ENCODE results near the gene ZNF587.
A peak's percentile ranks its signal among the peaks of the same experiment; 100 is the strongest.
"Not testable (repeated sequence)": the region's sequence is repeated elsewhere in the genome, so short reads cannot be mapped to it uniquely, and the experiment has no call there.

The ZNF587 gene

DNA sequence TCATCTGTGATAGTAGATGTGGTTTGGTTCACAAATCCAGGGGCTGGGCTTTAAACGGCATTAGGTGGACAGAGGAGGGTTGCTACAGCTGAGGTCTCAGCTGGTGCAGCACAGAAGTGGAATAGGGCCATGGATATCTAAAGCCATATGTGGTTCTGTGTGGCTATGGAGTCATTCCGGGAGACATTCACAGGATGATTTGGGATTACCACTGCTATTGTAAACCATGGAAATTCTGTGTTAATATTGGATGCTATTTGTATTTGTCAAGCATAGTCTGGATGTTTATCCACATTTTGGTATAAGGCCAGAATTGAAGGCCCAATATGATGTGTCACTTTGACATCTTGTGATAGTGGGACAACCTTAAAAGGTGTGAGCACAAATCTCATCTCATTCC is 26.5 kb upstream of the ZNF587 start:
- DNase-seq (ENCODE audit: low read depth), result not testable (repeated sequence)

DNA sequence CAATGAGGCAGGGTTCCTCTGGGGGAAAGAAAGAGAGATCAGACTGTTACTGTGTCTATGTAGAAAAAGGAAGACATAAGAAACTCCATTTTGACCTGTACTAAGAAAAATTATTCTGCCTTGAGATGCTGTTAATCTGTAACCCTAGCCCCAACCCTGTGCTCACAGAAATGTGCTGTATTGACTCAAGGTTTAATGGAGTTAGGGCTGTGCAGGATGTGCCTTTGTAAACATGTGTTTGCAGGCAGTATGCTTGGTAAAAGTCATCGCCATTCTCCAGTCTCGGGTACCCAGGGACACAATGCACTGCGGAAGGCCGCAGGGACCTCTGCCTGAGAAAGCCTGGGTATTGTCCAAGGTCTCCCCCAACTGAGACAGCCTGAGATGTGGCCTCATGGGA is 26.1 kb upstream of the ZNF587 start:
- DNase-seq (ENCODE audit: low read depth), result not testable (repeated sequence)

DNA sequence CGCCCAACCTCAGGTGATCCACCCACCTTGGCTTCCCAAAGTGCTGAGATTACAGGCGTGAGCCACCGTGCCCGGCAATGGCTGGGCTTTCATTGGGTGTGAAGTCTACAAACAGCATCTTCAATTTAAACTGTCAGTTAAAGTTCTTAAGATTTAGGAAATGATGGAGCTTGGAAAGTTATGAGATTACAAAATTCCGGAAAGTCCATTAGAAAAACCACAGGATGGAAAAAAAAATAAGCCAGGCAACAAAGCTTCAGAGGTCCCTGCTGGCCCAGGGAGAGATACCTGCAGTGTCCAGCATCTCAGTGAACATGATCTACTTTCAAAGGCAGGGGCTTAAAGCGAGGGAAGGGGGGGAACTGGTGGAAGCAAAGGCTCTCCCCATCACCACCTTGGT is 24.1 kb upstream of the ZNF587 start:
- DNase-seq (ENCODE audit: low read depth), result no peak

DNA sequence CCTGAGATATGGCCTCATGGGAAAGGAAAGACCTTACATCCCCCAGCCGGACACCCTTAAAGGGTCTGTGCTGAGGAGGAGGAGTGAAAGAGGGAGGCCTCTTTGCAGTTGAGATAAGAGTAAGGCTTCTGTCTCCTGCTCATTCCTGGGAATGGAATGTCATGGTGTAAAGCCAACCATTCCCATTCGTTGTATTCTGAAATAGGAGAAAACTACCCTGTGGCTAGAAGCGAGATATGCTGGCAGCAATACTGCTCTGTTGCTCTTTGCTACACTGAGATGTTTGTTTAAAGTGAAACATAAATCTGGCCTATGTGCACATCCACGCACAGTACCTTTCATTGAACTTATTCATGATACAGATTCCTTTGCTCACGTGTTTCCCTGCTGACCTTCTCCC is 20.3 kb upstream of the ZNF587 start:
- no peak for DNase-seq (ENCODE audit: low read depth)

GRCh38 chr19:57830071-57830602 is 19.5 kb upstream of the ZNF587 start, which contains the start of gene ZNF587B:
Gene ZNF587B (plus strand): TSS chr19:57830299. CDS start chr19:57830529, 230 bp downstream.
- peak; percentile 40 for DNase-seq (ENCODE audit: low read depth)

- not testable (repeated sequence) for DNase-seq (ENCODE audit: low read depth)
These were observed 12.7 kb upstream of the ZNF587 start for GRCh38 chr19:57836991-57837390.

DNA sequence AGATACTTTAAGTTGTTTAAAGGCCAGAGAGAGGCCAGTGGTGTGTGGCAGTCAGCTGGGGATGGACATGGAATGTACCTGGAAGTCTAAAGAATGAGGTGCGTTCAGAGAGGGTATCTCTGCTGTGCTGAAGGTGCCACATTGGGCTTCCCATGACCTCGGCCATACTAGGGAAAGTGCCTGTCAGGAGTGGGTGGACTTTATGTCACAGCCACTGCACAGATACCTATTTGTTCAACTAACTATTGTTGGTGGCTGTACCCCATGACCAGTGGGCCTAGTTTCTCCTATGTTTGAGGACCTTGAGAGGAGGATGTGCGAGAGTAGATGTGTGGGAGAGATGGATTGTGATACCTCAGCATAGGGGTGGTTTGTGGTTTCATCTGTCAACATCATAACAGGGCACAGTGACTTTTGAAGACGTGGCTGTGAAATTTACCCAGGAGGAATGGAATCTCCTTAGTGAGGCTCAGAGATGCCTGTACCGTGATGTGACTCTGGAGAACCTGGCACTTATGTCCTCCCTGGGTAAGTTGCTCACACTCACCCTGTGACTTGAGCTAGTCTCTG is 11.0 kb upstream of the ZNF587 start:
- DNase-seq (ENCODE audit: low read depth), result not testable (repeated sequence)

- DNase-seq (ENCODE audit: low read depth), result no peak
These were observed 8.4 kb upstream of the ZNF587 start for GRCh38 chr19:57841122-57841763.

GRCh38 chr19:57847164-57847563 is 2.5 kb upstream of the ZNF587 start:
- not testable (repeated sequence) for DNase-seq (ENCODE audit: low read depth)

DNA sequence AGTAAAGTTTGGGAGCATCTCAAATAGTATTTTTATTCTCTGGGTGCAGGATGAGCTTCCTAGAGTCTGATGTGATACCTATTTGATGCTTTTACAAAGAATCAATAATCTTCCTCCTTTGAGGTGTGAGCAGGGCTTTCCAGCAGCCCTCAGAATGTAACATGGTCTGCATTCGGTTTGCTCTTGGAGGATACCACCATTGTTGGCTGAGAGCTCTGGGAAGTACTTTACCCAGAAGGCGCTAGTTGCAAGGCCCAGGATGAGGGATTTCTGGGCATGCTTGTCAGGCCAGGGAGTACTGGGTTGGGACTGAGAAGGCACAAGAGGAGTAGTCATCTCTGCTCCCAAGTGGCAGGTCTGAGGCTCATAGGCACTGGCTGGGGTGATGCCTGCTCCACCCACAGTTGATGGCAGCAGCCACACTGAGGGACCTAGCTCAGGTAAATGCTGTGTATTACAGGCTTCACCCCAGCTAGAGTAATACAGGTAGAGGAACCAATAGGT is 445 bp upstream of the ZNF587 start:
- not testable (repeated sequence) for DNase-seq (ENCODE audit: low read depth)

DNA sequence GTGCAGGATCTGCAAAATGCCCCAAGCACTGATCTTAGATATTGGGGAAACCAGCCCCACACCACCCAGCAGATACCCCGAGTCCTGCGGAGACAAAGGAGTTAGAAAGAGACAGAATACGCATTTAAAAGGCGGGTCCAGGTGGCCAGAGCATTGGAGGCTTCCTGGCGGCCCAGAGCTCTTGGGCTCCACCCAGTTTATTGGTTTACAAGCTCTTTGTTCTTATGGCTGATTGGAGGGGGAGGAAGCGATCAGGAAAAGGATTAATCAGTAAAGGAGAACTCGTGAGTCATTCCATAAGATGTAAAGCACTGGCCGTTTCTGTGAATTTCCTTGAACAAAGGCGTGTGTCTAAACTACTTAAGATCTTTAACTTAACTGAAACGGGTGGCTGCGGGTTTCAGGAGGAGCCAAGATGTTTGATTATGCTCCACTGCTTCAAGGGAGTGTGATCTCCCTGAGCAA is 926 bp downstream of the ZNF587 start:
- DNase-seq (ENCODE audit: low read depth), result no peak

GRCh38 chr19:57851812-57852603 is 2.3 kb downstream of the ZNF587 start:
- DNase-seq (ENCODE audit: low read depth), result not testable (repeated sequence)

GRCh38 chr19:57854117-57854516 is 4.5 kb downstream of the ZNF587 start:
- not testable (repeated sequence) for DNase-seq (ENCODE audit: low read depth)

DNA sequence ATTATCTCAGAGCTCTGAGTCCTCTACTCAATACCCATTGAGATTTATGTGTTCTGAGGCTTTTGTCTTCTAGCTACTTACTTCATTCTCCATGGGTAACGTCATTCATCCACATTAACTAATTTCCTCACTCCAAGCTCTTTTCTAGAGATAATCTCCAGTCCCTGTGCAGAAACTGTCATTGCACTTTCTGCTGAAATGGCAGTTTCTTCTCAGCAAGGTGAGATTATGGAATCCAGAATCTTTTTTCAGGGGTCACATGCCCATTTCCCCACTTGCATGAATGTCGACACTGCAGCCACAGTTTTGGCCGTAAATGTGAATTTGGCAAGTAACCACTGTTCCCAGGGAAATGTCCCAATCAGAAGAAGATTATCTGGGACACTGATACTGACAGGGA is 12.7 kb downstream of the ZNF587 start:
- not testable (repeated sequence) for DNase-seq (ENCODE audit: low read depth)

DNA sequence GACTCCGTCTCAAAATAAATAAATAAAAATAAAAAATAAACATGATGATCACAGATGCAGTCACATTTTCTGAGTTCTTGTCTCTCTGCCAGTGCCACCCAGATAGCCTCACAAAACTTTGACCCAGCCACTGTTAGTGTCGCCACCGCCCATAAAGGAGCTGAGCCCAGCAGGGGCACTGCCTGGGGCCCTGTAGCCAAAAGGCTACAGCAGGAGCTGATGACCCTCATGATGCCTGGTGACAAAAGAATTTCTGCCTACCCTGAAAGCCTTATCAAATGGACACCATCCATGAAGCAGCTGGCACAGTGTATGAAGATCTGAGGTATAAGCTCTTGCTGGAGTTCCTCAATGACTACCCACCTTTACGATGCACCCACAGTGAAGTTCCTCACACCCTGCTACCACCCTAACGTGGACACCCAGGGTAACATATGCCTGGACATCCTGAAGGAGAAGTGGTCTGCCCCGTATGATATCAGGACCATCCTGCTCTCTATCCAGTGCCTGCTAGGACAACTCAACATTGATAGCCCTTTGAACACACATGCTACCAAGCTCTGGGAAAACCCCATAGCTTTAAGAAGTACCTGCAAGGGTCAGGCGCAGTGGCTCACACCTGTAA is 18.3 kb downstream of the ZNF587 start:
- no peak for DNase-seq (ENCODE audit: low read depth)

DNA sequence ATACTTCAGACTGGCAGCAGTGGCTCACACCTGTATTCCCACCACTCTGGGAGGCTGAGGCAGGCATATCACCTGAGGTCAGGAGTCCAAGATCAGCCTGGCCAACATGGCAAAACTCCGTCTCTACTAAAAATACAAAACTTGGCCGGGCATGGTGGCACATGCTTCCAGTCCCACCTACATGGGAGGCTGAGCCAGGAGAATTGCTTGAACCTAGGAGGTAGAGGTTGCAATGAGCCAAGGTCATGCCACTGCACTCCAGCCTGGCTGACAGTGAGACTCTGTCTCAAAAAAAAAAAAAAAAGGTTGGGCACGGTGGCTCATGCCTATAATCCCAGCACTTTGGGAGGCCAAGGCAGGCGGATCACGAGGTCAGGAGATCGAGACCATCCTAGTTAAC is 20.0 kb downstream of the ZNF587 start:
- not testable (repeated sequence) for DNase-seq (ENCODE audit: low read depth)

DNA sequence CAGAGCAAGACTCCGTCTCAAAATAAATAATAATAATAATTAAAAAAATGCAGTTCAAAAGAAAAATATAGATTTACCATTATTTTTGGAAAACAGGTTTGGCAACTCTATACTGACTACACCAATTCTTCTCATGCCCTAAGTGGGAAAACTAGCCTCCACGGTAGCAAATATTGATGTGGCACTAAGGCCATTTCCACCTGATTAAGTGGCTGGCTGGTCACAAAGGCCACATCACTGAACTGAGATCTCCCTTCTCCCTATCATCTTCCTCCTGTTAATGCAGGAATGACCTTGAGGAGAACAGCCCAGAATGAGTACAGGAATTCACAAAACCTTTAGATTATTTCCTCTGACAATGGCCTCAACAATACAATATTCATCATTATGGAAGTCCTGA is 20.6 kb downstream of the ZNF587 start:
- no peak for DNase-seq (ENCODE audit: low read depth)

DNA sequence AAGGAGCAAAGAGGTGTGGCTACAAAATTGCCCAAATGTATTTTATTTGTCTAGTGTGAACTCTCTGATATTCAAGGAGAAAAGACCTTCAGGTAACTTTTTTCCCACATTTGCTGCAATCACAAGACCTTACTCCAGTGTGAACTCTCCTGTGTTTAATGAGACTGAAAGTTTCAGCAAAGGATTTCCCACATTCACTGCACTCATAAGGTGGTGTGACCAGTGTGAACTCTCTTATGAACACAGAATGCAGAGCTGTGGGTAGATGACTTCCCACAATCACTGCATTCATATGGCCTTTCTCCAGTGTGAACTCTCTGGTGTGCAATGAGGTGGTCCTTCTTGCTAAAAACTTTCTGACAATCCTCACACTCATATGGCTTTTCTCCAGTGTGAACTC is 22.8 kb downstream of the ZNF587 start:
- no peak for DNase-seq (ENCODE audit: low read depth)

DNA sequence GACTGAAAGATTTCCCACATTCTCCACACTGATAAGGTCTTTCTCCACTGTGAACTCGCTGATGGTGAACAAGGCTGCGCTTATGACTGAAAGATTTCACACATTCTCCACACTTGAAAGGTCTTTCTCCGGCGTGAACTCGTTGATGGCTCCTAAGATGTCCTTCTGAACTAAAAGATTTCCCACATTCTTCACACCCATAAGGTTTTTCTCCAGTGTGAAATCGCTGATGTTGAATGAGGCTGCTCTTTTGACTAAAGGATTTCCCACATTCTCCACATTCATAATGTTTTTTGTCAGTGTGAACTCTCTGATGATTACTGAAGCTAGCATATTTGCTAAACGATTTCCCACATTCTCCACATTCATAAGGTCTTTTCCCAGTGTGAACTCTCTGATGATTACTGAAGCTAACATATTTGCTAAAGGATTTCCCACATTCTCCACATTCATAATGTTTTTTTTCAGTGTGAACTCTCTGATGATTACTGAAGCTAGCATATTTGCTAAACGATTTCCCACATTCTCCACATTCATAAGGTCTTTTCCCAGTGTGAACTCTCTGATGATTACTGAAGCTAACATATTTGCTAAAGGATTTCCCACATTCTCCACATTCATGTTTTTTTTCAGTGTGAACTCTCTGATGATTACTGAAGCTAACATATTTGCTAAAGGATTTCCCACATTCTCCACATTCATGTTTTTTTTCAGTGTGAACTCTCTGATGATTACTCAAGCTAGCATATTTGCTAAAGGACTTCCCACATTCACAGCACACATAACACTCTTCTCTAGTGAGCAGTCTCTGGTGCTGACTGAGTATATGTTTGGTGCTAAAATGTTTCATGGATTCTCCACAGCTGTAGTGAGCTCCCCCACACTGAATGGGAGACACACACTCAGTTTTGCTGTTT is 24.5 kb downstream of the ZNF587 start:
- not testable (repeated sequence) for DNase-seq (ENCODE audit: low read depth)

DNA sequence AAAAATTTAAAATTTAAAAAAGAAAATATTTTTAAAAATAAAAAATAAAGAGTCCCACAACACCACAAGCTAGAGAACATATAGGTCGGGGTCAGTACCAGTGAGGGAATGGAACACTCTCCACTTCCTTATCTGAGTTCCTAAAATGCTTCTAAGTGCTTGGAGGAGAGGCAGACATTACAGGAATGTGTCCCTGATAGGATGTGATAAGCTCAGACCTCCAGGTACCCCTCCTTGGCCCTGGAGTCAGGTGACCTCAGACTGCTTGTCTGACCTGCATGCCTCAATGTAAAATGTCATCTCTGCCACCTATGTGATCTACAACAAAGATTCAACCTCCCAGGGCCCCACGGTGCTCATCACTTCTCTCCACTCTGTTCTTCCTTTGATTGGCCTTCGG is 36.4 kb downstream of the ZNF587 start:
- no peak for DNase-seq (ENCODE audit: low read depth)

Measured in stromal cell of bone marrow (primary cell).